Right lobe of liver (tissue), 4 donors: Measurements from ENCODE around the gene FAM161B.

Source experiments
- CTCF ChIP-seq, 4 donors: fragments of 200-600 bp in 3 of 4; fragments of 450-650 bp in 1 of 4; IDR thresholded peaks; one replicate each; pipeline versions ENCODE4 v1.5.1 to v1.8.0; 2016 to 2022; ENCODE audit warnings: antibody characterized with exemption in 4 of 4, mild to moderate bottlenecking in 2 of 4
- POLR2A ChIP-seq: fragments of 450-650 bp; IDR thresholded peaks from one replicate; pipeline ENCODE4 v1.6.1; 2017; ENCODE audit warnings: antibody characterized with exemption, mild to moderate bottlenecking
- donor health status: DM: no; HTN: no; CAD: no.
- donor health status: DM: no; HTN: no; CAD: no.
- donor health status: DM: no; HTN: yes; CAD: no.

- no peak for TF ChIP-seq POLR2A
- TF ChIP-seq CTCF (IDR thresholded peaks at IDR 0.05), result no peak
Observed at GRCh38 chr14:73884438-73885190, 65.3 kb downstream of the FAM161B start.
